Stimulated activated CD8-positive, alpha-beta memory T cell treated with anti-CD3 and anti-CD28 coated beads, Interleukin-4, amount 100 ng/mL, for 1 hour (primary cell): ENCODE measurements around the gene MYL2.

Source experiments
- DNase-seq, 2 donors: peaks; one replicate each; pipeline ENCODE4 v3.0.0-alpha.2; 2020; ENCODE audit warnings: low read depth in 2 of 2, low spot score in 1 of 2

The MYL2 gene

GRCh38 chr12:110896559-110896958, 23.8 kb downstream of the MYL2 start:
- DNase-seq = no peak

GRCh38 chr12:110893956-110894355, 26.4 kb downstream of the MYL2 start:
- no peak for DNase-seq

- no peak for DNase-seq
Measured at GRCh38 chr12:110889361-110889760, 31.0 kb downstream of the MYL2 start.

- DNase-seq = no peak
Measured at GRCh38 chr12:110888256-110888991, 32.0 kb downstream of the MYL2 start.

- DNase-seq = no peak
Measured at GRCh38 chr12:110885152-110885840, 35.1 kb downstream of the MYL2 start.

DNA sequence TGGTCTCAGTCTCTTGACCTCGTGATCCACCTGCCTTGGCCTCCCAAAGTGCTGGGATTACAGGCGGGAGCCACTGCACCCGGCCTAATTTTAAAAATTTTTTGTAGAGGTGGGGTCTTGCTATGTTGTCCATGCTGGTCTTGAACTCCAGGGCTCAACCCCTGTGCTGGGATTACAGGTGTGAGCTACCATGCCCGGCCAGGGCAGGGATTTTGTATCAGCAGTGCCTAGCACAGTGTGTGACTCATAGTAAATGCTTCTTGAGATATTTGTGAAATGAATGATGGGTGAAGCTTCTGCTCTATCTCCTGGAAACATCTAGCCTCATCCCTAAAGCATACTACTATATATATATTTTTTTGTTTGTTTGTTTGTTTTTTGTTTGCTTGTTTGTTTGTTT, 37.1 kb downstream of the MYL2 start:
- no peak for DNase-seq

GRCh38 chr12:110880651-110881050, 39.7 kb downstream of the MYL2 start:
- no peak for DNase-seq

GRCh38 chr12:110874781-110875180, 45.6 kb downstream of the MYL2 start:
- no peak for DNase-seq

DNA sequence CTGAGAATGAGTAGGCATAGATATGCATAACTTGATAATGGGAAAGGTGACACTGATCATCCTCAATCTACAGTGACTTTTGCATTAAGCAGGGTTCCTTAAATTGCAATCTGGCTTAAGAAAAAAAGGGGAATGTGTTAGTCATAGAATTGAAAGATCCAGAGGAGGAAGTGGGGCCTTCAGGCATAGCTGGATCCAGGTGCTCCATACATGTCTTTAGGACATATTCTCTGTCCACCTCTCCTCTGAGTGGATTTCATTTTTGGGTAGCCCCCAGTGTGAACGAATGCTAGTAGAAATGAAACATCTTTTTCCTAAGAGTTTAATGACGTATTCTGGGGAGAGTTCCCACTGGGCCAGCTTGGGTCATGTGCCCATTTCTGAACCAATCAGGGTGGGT, 46.0 kb downstream of the MYL2 start:
- DNase-seq = no peak

GRCh38 chr12:110872100-110872499, 48.3 kb downstream of the MYL2 start:
- no peak for DNase-seq

DNA sequence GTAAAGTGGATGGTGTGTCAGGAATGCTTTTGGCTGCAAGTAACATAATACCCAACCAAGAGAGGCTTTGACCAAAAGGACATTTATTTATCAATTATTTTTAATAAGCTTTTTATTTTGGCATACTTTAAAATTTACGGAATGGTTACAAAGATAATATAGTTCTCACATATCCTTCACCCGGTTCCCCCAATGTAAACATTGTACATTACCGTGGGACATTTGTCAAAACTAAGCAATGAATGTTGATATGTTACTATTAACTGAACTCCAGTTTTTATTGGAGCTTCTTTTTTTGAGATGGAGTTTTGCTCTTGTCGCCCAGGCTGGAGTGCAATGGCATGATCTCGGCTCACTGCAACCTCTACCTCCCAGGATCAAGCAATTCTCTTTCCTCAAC, 50.6 kb downstream of the MYL2 start:
- DNase-seq = no peak

DNA sequence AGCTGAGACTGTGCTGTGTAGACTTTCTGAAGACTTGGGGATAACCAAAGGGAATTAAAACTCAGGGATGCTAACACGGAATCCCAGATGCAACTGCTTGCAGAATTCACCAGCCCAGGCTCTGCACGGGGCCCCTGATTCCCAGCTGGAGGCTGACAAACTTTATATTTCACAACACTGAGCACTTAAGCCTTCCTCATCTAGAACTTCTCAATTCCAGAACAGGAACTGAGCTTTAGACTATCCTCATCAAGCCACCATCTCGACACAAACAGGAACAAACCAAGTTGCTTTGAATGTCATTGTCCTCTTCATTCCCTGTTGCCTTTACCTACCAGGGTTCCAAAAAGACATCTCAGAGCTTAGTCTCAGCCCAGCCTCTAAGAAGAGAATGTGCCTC, 51.4 kb downstream of the MYL2 start:
- no peak for DNase-seq

DNA sequence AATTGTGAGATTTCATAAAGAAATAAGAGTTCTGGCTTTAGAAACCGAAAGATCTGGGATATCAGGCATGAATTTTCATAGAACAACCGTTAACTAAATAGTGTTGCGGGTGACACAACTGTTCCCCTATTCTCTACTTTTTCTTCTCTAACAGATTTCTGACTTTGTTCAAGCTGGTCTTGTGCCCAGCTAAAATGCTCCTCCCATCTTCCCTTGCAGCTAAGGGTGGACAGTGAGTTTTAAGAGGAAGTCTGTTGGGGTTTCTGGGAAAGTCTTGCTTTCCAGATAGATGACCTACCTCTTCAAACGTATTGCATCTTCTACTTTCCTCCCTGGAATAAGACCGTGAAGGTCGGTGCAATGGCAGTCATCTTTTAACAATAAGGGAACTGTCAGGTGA, 54.9 kb downstream of the MYL2 start:
- no peak for DNase-seq

- no peak for DNase-seq
Measured at GRCh38 chr12:110863161-110863560, 57.2 kb downstream of the MYL2 start.

DNA sequence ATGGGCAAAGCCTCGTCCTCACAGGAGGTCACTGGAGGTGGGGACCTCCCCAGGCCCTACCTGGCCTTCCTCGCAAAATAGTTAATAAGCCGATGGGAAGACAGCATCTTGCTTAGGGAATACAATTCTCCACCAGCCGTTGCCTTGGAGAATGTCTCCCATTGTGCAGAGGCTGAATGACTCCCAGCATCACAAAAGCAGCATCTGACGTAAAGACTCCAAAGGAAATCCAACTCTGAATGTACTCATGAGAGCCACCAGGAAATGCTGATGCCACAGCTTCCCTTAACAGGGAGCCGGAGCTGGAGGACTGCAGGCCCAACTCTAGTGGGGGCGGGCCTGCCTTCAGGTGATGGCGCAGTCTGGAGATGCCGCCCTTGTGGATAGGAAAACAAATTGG, 58.0 kb downstream of the MYL2 start:
- no peak for DNase-seq

DNA sequence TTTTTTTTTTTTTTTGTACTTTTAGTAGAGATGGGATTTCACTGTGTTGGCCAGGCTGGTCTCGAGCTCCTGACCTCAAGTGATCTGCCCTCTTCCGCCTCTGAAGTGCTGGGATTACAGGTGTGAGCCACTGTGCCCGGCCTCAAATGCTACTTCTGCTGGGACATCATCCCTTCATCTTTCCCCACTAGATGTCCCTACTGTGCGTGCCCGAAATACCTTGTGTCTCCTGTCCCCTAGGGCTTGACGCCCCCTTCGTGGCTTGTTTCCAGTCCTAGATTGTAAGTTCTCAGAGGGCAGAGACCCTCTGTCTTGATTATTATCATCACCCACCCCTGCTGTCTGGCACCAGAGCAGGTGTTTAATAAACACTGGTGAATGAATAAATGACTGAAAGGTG, 58.6 kb downstream of the MYL2 start:
- DNase-seq = no peak
